Chondrocyte (in vitro differentiated cells): Measurements from ENCODE around the gene CTNNA2. TPM values are rescaled to one million over a fixed set of nuclear protein-coding genes. Genes with fewer than 3 reads are reported as not detected.

Experiments used
- DNase-seq: peaks from one replicate; pipeline ENCODE4 v3.0.0; 2021; ENCODE audit warnings: mixed read lengths, low spot score
- H3K27ac Mint-ChIP-seq: one replicate; pipeline ENCODE4 v1.8.0; 2021; ENCODE audit warnings: mild to moderate bottlenecking, moderate library complexity, mixed read lengths; ENCODE audit not compliant: unreplicated experiment
- H3K27me3 Mint-ChIP-seq: 2 replicates; pipeline ENCODE4 v1.8.0; 2021; ENCODE audit warnings: low read depth, mixed read lengths
- H3K36me3 Mint-ChIP-seq: 2 replicates; pipeline ENCODE4 v1.8.0; 2021; ENCODE audit warnings: low read depth, mixed read lengths
- H3K4me1 Mint-ChIP-seq: 2 replicates; pipeline ENCODE4 v1.8.0; 2021; ENCODE audit warnings: low read depth, mild to moderate bottlenecking, mixed read lengths
- H3K4me3 Mint-ChIP-seq: one replicate; pipeline ENCODE4 v1.8.0; 2021; ENCODE audit warnings: mild to moderate bottlenecking, moderate library complexity, mixed read lengths; ENCODE audit not compliant: unreplicated experiment
- H3K9me3 Mint-ChIP-seq: 2 replicates; pipeline ENCODE4 v1.8.0; 2021; ENCODE audit warnings: low read depth, mixed read lengths
- total RNA-seq: library from RNA; stranded (reverse); gene quantifications from 3 replicates; pipeline ENCODE4 v1.2.1, GENCODE V29; 2021
- TF ChIP-seq, protein P1 (sequence below): fragments of 200-600 bp; sonication (generic); IDR thresholded peaks from 2 replicates; pipeline ENCODE4 v1.5.0; 2021; ENCODE audit warnings: antibody characterized with exemption, mild to moderate bottlenecking, moderate library complexity

CTNNA2 gene
- total RNA-seq, 1 donor from 2014 or later = not detected

DNA sequence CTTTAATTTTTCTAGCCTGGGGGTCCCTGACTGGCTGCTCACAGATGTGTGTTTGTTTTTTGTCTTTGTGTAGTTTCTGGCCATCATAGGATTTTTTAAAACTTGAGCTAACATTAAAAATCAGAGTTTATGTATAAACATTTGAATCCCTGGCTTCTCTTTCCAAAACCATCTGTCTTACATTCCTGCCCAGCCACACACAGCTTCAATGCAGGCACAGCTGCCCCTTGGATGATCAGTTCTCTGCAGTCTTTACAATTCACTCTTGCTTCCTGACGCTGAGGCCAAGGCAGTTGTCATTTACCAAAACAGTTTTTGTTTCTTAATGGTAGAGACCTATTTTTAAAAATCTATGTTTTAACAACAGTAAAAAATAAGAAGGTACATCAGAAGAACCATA is 960.9 kb downstream of the CTNNA2 start:
- TF ChIP-seq, protein P1, sequence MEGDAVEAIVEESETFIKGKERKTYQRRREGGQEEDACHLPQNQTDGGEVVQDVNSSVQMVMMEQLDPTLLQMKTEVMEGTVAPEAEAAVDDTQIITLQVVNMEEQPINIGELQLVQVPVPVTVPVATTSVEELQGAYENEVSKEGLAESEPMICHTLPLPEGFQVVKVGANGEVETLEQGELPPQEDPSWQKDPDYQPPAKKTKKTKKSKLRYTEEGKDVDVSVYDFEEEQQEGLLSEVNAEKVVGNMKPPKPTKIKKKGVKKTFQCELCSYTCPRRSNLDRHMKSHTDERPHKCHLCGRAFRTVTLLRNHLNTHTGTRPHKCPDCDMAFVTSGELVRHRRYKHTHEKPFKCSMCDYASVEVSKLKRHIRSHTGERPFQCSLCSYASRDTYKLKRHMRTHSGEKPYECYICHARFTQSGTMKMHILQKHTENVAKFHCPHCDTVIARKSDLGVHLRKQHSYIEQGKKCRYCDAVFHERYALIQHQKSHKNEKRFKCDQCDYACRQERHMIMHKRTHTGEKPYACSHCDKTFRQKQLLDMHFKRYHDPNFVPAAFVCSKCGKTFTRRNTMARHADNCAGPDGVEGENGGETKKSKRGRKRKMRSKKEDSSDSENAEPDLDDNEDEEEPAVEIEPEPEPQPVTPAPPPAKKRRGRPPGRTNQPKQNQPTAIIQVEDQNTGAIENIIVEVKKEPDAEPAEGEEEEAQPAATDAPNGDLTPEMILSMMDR = no peak
- H3K27ac Mint-ChIP-seq = no peak overlapping the region
- no peaks in the 10 kb centered on the region for H3K4me1 Mint-ChIP-seq
- H3K36me3 Mint-ChIP-seq = no peaks in the 10 kb centered on the region
- H3K27me3 Mint-ChIP-seq = peaks cover 3% of the 10 kb centered on the region
- H3K4me3 Mint-ChIP-seq = no peak overlapping the region
- H3K9me3 Mint-ChIP-seq = peaks cover 14% of the 10 kb centered on the region
- DNase-seq = no peak

DNA sequence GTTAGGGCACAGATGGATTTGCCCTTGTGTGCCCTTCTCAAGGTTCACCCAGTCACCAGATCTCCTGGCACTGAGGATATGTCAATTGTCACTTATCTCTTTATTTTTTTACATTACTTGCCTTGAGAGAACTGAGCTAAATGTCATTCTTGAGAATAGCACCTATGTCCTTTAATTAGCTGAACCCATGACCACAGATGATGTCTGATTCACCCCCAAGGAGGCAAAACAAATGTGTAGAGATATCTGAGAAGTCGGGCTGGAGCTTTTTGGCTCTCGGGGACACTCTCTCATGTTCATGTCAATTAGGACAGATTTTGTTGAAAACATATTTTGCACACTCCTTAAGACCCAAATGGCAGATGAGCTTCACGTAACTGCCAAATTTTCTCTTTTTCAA is 963.1 kb downstream of the CTNNA2 start:
- peaks cover 7% of the 10 kb centered on the region for H3K9me3 Mint-ChIP-seq
- H3K36me3 Mint-ChIP-seq = no peaks in the 10 kb centered on the region
- peaks cover 2% of the 10 kb centered on the region for H3K27me3 Mint-ChIP-seq
- no peak for DNase-seq
- H3K27ac Mint-ChIP-seq = no peak overlapping the region
- H3K4me1 Mint-ChIP-seq = no peaks in the 10 kb centered on the region
- no peak overlapping the region for H3K4me3 Mint-ChIP-seq
- TF ChIP-seq, protein P1 = no peak

DNA sequence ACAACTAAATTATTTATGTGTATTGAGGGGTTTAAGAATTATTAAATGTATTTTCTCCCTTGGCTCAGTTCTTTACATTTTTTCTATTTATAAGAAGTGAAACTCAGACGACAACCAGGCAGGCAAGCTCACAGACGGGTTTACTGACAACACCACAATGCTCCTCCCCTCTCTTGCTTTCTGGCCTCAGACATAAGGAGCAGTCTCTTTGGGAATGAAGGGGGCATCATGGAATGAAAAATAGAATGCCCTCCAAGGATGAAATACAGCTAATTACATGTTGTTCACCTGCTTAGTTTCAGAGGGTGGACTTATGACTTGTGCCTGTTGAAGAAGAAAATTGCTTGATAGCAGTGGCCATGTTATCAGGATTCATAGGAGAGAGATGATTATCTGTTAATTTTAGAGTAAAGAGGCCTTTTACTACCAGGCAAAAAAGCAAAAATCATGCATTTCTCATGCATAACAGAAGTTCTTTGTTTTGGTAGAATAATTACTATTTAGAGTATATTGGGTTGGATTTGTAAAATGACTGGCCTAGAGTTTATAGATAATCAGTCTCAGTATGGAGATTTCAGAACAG is 963.8 kb downstream of the CTNNA2 start:
- H3K4me1 Mint-ChIP-seq = no peaks in the 10 kb centered on the region

DNA sequence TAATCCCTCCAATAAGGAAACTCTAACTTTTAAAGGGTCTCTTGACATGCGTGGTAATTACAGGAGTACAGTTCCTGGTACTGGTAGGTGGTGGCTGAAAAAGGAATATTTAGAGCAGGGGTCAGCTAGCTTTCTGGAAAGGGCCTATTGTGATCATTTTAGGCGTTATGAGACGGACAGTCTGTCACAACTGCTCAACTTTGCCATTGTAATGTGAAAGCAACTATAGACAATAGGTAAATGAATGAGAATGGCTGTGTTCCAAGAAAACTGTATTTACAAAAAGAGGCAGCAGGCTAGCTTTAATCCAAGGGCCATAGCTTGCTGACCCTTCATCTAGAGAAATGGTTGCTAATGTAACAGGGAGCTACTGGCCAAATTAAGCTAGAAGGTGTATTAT is 969.4 kb downstream of the CTNNA2 start:
- TF ChIP-seq, protein P1 = no peak
- H3K27ac Mint-ChIP-seq = no peak overlapping the region

More for the DNA sequence above, 963.8 kb downstream of the CTNNA2 start:
- no peak for DNase-seq
- Mint-ChIP-seq H3K4me3 (no peak overlapping the region), H3K36me3 (no peaks in the 10 kb centered on the region), H3K27me3 (peaks cover 2% of the 10 kb centered on the region), H3K27ac (no peak overlapping the region), H3K9me3 (peaks cover under 1% of the 10 kb centered on the region)
- TF ChIP-seq, protein P1 = no peak

DNA sequence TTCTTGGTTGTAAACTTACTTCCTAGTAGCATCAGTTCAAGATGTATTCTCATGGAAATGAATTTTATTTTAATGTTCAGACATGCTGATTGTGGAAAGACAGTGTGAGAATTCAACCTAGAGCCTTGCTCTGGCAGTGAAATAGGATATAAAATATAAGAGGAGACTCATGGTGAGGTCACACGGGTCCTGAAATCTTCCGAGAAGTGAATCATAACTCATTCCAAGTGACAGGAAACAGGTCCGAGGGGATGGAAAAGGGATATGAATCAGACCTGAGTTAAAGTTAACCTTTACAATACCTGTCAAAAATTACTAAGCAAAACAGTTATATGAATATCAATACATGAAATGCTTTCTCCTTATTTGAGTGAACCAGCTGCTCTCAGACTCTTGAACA is 976.9 kb downstream of the CTNNA2 start:
- Mint-ChIP-seq H3K36me3 (no peaks in the 10 kb centered on the region), H3K27ac (no peak overlapping the region), H3K9me3 (peaks cover 3% of the 10 kb centered on the region), H3K4me1 (peaks cover 5% of the 10 kb centered on the region), H3K4me3 (no peak overlapping the region), H3K27me3 (no peaks in the 10 kb centered on the region)
- TF ChIP-seq, protein P1 = no peak
- DNase-seq = no peak

More for the DNA sequence above, 969.4 kb downstream of the CTNNA2 start:
- no peak overlapping the region for H3K4me3 Mint-ChIP-seq
- DNase-seq = no peak
- H3K27me3 Mint-ChIP-seq = peaks cover 2% of the 10 kb centered on the region
- no peaks in the 10 kb centered on the region for H3K4me1 Mint-ChIP-seq
- no peaks in the 10 kb centered on the region for H3K9me3 Mint-ChIP-seq
- H3K36me3 Mint-ChIP-seq = no peaks in the 10 kb centered on the region
